ENCODE data around the gene ZDHHC11B.
"Not testable (repeated sequence)": the region's sequence is repeated elsewhere in the genome, so short reads cannot be mapped to it uniquely, and the experiment has no call there.

Gene ZDHHC11B

GRCh38 chr5:784428-785177 is at the start of gene ZDHHC11B:
Gene ZDHHC11B (minus strand): TSS chr5:784729. CDS start chr5:766919, 17,810 bp downstream.
- peak; percentile 73 for DNase-seq

- not testable (repeated sequence) for DNase-seq
These were observed 49.5 kb upstream of the ZDHHC11B start for GRCh38 chr5:834013-834412.

GRCh38 chr5:828194-828593 is 43.7 kb upstream of the ZDHHC11B start:
- not testable (repeated sequence) for DNase-seq

GRCh38 chr5:825544-825943 is 41.0 kb upstream of the ZDHHC11B start:
- DNase-seq, result not testable (repeated sequence)

- no peak for DNase-seq
These were observed 37.0 kb upstream of the ZDHHC11B start for GRCh38 chr5:821504-821903.

GRCh38 chr5:820245-820644 is 35.7 kb upstream of the ZDHHC11B start:
- no peak for DNase-seq

- DNase-seq, result no peak
These were observed 34.5 kb upstream of the ZDHHC11B start for GRCh38 chr5:819078-819477.

GRCh38 chr5:816176-816575 is 31.6 kb upstream of the ZDHHC11B start:
- DNase-seq, result no peak

GRCh38 chr5:815449-815848 is 30.9 kb upstream of the ZDHHC11B start:
- DNase-seq, result no peak

- not testable (repeated sequence) for DNase-seq
These were observed 29.0 kb upstream of the ZDHHC11B start for GRCh38 chr5:813575-813974.

- not testable (repeated sequence) for DNase-seq
These were observed 26.9 kb upstream of the ZDHHC11B start for GRCh38 chr5:811384-811783.

GRCh38 chr5:807719-808514 is 23.4 kb upstream of the ZDHHC11B start:
- DNase-seq, result not testable (repeated sequence)

GRCh38 chr5:801472-801871 is 16.9 kb upstream of the ZDHHC11B start:
- DNase-seq, result no peak

- DNase-seq, result not testable (repeated sequence)
These were observed 16.5 kb upstream of the ZDHHC11B start for GRCh38 chr5:801055-801454.

GRCh38 chr5:798505-799138 is 14.1 kb upstream of the ZDHHC11B start:
- not testable (repeated sequence) for DNase-seq

GRCh38 chr5:797986-798385 is 13.5 kb upstream of the ZDHHC11B start:
- not testable (repeated sequence) for DNase-seq

- DNase-seq, result not testable (repeated sequence)
These were observed 11.3 kb upstream of the ZDHHC11B start for GRCh38 chr5:795873-796272.

GRCh38 chr5:794948-795347 is 10.4 kb upstream of the ZDHHC11B start:
- not testable (repeated sequence) for DNase-seq

GRCh38 chr5:788703-789102 is 4.2 kb upstream of the ZDHHC11B start:
- not testable (repeated sequence) for DNase-seq

GRCh38 chr5:787857-788233 is 3.3 kb upstream of the ZDHHC11B start:
- not testable (repeated sequence) for DNase-seq

GRCh38 chr5:787224-787856 is 2.8 kb upstream of the ZDHHC11B start:
- DNase-seq, result not testable (repeated sequence)

- DNase-seq, result not testable (repeated sequence)
These were observed 714 bp upstream of the ZDHHC11B start for GRCh38 chr5:785181-785705.
